Panc1 (cell line): Measurements from ENCODE around the gene STEAP1B.

Source experiments
- POLR2AphosphoS5 ChIP-seq: IDR thresholded peaks from 2 replicates; pipeline ENCODE4 v1.6.1; 2012; ENCODE audit warnings: mild to moderate bottlenecking, low read depth, low read length, moderate library complexity
- TF ChIP-seq, protein P1 (sequence below), 2 experiments: IDR thresholded peaks; 2 replicates each; pipeline ENCODE4 v1.6.1; 2011 to 2012; ENCODE audit warnings: low read depth in 2 of 2, control low read depth in 1 of 2, low read length in 1 of 2, mild to moderate bottlenecking in 1 of 2, moderate library complexity in 1 of 2; ENCODE audit not compliant: insufficient read depth in 1 of 2
- TF ChIP-seq, protein P2 (sequence below): fragments of 450-650 bp; IDR thresholded peaks from 2 replicates; pipeline ENCODE4 v1.5.1; 2017; ENCODE audit warnings: mild to moderate bottlenecking

DNA sequence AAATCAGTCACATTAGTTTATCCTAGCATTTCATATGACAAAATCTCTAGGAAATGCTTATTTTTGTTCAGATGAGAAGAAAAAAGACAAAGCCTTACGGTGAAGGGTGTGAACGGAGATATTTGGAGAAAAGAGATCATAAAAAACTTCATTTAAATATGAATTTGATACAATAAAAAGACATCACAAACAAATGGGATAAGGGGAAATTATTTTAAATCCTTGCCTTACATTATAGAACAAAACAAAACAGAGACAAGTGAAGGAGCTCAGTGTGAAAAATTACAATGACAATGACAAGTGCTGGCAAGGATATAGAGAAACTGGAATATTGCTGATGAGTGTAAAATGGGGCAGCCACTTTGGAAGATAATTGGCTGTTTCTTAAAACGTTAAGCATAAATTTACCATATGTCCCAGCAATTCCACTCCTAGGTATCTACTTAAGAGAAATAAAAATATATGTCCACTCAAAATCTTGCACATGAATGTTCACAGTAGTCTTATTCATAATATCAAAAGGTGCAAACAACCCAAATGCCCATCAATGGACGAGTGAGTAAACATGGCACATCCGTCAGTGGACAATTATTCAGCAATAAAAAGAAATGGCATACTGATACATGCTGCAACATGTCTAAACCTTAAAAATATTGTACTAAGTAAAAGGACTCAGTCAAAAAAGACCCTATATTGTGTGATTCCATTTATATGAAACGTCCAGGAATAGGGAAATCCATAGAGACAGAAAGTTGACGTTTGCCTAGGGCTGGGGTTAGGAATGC lies 77.0 kb downstream of the STEAP1B start:
- TF ChIP-seq, protein P1, sequence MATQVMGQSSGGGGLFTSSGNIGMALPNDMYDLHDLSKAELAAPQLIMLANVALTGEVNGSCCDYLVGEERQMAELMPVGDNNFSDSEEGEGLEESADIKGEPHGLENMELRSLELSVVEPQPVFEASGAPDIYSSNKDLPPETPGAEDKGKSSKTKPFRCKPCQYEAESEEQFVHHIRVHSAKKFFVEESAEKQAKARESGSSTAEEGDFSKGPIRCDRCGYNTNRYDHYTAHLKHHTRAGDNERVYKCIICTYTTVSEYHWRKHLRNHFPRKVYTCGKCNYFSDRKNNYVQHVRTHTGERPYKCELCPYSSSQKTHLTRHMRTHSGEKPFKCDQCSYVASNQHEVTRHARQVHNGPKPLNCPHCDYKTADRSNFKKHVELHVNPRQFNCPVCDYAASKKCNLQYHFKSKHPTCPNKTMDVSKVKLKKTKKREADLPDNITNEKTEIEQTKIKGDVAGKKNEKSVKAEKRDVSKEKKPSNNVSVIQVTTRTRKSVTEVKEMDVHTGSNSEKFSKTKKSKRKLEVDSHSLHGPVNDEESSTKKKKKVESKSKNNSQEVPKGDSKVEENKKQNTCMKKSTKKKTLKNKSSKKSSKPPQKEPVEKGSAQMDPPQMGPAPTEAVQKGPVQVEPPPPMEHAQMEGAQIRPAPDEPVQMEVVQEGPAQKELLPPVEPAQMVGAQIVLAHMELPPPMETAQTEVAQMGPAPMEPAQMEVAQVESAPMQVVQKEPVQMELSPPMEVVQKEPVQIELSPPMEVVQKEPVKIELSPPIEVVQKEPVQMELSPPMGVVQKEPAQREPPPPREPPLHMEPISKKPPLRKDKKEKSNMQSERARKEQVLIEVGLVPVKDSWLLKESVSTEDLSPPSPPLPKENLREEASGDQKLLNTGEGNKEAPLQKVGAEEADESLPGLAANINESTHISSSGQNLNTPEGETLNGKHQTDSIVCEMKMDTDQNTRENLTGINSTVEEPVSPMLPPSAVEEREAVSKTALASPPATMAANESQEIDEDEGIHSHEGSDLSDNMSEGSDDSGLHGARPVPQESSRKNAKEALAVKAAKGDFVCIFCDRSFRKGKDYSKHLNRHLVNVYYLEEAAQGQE (IDR thresholded peaks at IDR 0.05; ENCODE audit: insufficient read depth in 1 of 2, low read depth in 2 of 2, low read length in 1 of 2): no peak
- TF ChIP-seq, protein P2, sequence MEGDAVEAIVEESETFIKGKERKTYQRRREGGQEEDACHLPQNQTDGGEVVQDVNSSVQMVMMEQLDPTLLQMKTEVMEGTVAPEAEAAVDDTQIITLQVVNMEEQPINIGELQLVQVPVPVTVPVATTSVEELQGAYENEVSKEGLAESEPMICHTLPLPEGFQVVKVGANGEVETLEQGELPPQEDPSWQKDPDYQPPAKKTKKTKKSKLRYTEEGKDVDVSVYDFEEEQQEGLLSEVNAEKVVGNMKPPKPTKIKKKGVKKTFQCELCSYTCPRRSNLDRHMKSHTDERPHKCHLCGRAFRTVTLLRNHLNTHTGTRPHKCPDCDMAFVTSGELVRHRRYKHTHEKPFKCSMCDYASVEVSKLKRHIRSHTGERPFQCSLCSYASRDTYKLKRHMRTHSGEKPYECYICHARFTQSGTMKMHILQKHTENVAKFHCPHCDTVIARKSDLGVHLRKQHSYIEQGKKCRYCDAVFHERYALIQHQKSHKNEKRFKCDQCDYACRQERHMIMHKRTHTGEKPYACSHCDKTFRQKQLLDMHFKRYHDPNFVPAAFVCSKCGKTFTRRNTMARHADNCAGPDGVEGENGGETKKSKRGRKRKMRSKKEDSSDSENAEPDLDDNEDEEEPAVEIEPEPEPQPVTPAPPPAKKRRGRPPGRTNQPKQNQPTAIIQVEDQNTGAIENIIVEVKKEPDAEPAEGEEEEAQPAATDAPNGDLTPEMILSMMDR: no peak
- no peak for TF ChIP-seq POLR2AphosphoS5
